Suprapubic skin (tissue), 3 donors: ENCODE data around the gene GALNT7.

Source experiments
- CTCF ChIP-seq, 2 donors: fragments of 200-600 bp in 1 of 2; fragments of 450-650 bp in 1 of 2; sonication (generic) in 1 of 2; IDR thresholded peaks; one replicate each; pipeline ENCODE4 v1.5.1; 2016 to 2019; ENCODE audit warnings: antibody characterized with exemption in 2 of 2, mild to moderate bottlenecking in 1 of 2, moderate library complexity in 1 of 2
- POLR2A ChIP-seq, 2 donors: fragments of 450-650 bp; IDR thresholded peaks; one replicate each; pipeline ENCODE4 v1.6.1; 2017; ENCODE audit warnings: antibody characterized with exemption in 2 of 2, mild to moderate bottlenecking in 2 of 2, moderate library complexity in 2 of 2

DNA sequence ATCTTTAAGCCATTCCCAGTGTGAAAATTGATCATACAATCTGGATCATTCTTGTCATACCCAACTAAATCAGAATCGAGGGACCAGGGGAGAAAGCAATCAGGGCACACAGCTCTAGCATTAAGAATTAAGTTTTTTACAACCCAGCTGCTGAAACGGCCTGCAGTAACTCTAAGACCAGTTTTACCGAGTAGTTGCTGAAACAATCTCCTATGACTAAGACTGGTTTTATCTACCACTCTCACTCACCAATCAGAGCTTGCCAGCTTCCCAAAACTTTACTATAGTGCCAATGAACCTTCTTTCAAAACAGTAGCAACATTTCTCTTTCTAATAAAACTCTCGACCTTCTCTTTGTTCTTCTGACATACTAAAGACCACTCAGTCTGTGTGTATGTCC, 199.3 kb downstream of the GALNT7 start:
- TF ChIP-seq CTCF (IDR thresholded peaks at IDR 0.05) (no peak), POLR2A (IDR thresholded peaks at IDR 0.05) (no peak)
